Measurements from ENCODE around the gene OLFM4. TPM values are rescaled to one million over a fixed set of nuclear protein-coding genes. Genes with fewer than 3 reads are reported as not detected.

Gene OLFM4
- total RNA-seq, 4 donors from 2014 or later, result 0.09 to 0.79 (median 0.13) TPM; not detected in 1

- no peak for TF ChIP-seq CTCF (IDR thresholded peaks at IDR 0.05)
- DNase-seq (ENCODE audit: low spot score), result no peak
- no peak for ATAC-seq (ENCODE audit: low FRiP score)
Measured at GRCh38 chr13:53064731-53065130, 36.1 kb downstream of the OLFM4 start.

DNA sequence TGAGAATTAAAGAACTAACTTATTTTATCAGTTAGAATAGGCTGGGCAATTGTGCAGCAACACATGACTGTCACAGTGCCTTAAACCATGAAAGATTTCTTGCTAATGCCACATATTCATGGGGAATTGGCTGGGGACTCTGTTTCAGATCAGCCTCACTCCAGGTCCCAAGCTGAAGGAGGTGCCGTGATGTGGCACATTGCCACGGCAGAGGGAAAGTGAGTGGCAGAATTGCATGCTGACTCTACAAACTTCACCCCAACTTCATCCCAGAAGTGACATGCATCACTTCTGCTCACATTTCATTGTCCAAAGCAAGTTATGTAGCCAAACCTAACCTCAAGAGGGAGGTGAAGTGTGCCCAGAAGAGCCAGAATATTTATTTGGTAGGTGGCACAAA is 37.8 kb downstream of the OLFM4 start:
- ATAC-seq (ENCODE audit: low FRiP score) (no peak), DNase-seq (ENCODE audit: low spot score) (no peak)
- TF ChIP-seq CTCF (IDR thresholded peaks at IDR 0.05), result no peak

- DNase-seq (ENCODE audit: low spot score), result no peak
- ATAC-seq (ENCODE audit: low FRiP score), result no peak
- no peak for TF ChIP-seq CTCF (IDR thresholded peaks at IDR 0.05)
Measured at GRCh38 chr13:53068585-53069520, 40.2 kb downstream of the OLFM4 start.

DNA sequence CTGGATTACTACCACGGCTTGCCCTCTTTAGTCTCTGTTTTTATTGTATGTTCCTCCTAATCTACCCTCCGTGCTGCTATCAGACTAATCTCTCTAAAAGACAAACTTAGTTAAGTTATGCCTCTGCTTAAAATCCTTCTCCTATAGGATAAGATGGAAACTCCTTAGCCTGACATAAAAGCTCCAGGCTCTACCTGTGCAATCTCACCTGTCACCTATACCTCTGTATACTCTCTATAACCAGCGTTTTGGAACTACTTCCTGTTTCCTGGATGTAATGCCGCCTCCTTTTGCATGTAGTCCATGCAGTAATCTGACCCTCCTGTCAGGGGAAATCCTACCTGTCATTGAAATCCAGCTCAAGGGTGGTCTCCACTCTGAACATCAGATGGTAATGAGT is 41.2 kb downstream of the OLFM4 start:
- TF ChIP-seq CTCF (IDR thresholded peaks at IDR 0.05), result no peak
- DNase-seq (ENCODE audit: low spot score) (no peak), ATAC-seq (ENCODE audit: low FRiP score) (no peak)

DNA sequence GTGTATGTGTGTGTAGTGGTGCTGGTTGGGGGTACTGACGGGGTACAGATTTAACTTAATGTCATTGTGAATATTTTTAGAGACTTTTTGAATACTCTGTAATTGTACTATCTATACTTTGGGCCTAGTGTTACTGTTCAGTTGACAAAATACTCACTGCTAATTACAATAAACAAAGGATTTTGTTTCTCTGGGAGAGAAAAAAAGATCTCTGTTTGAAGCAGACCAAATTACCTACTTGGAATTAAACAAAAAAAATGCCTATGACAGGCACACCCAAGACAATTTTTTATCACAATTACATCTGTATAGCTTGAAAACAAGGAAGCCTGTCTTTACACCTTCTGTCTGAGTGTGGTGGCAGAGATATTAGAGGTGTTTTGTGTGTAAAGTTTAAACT is 45.1 kb downstream of the OLFM4 start:
- ATAC-seq (ENCODE audit: low FRiP score) (no peak), DNase-seq (ENCODE audit: low spot score) (no peak)
- TF ChIP-seq CTCF (IDR thresholded peaks at IDR 0.05), result no peak

DNA sequence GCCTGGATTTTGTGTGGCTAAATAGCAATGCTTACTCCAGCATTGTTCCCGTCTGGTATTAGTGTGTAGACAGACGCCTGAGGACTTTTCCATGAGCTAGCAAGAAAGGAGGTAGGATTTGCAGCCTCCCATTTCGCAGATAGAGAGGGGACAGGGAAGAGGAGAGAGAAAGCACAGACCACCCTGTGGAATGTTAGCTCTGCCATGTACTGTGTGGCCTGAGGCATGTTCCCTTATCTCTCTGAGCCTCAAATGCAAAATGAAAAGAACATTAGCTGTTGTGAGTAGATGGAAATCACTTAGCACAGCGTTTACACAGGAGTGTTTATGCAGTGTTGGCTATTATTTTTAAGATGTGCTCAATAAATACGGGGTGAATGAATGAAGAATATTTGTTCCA is 45.5 kb downstream of the OLFM4 start:
- no peak for ATAC-seq (ENCODE audit: low FRiP score)
- TF ChIP-seq CTCF (IDR thresholded peaks at IDR 0.05), result no peak
- DNase-seq (ENCODE audit: low spot score), result no peak

Measured in omental fat pad (tissue), 4 donors.